Measurements from ENCODE around the gene ANKS1A.

ANKS1A gene

GRCh38 chr6:35043381-35044130 is 154.5 kb downstream of the ANKS1A start:
- DNase-seq (ENCODE audit: low read depth) = no peak

DNA sequence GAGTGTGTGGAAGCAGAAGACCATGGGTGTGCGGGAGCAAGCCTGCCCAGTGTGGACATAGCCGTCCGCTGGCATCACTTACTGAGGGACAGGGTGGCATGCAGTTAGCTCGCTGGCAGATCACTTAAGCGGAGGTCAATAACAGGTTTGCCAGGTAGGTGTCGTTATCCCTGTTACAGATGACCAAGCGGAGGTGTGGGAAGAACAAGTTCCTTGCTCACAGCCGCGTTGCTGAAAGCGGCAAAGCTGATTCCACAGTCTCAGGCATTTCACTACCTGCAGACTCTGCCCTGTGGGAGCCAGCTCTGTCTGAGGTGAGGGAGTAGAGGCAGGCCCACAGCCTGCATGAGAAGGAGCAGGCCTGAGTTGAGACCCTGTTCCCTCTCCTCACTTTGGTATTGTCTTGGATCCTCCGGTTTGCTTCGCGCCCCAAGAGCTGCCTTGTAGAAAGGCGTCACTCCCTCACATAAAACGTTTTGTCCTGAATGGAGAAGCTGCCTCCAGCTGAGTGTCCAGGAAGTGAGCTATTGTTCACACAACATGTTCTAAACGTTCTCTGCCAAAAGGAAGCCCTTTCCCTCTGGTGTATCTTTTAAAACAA is 155.2 kb downstream of the ANKS1A start:
- no peak for DNase-seq (ENCODE audit: low read depth)

GRCh38 chr6:35044761-35045421 is 155.8 kb downstream of the ANKS1A start:
- peak; percentile 14 for DNase-seq (ENCODE audit: low read depth)

- DNase-seq (ENCODE audit: low read depth) = no peak
Observed at GRCh38 chr6:35046103-35046502, 157.0 kb downstream of the ANKS1A start.

DNA sequence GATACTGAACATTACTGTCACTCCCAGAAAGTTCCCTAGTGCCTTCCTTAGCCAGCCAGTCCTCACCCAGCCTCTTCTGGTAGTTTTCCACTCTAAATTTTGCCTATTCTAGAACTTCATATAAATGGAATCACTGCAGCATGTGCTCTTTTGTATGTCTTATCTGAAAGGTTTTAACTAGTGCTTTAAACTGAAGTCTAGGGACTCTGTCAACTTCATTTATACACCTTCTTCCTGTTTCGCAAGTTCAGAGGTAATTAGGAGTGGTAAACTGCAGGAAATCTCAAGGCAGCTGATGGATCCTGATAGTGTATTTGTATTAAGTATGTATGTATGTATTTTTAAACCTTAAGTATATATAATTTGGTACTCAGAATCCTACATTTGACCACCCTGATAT is 157.8 kb downstream of the ANKS1A start:
- no peak for DNase-seq (ENCODE audit: low read depth)

GRCh38 chr6:35047265-35048011 is 158.4 kb downstream of the ANKS1A start:
- DNase-seq (ENCODE audit: low read depth) = peak; percentile 69

DNA sequence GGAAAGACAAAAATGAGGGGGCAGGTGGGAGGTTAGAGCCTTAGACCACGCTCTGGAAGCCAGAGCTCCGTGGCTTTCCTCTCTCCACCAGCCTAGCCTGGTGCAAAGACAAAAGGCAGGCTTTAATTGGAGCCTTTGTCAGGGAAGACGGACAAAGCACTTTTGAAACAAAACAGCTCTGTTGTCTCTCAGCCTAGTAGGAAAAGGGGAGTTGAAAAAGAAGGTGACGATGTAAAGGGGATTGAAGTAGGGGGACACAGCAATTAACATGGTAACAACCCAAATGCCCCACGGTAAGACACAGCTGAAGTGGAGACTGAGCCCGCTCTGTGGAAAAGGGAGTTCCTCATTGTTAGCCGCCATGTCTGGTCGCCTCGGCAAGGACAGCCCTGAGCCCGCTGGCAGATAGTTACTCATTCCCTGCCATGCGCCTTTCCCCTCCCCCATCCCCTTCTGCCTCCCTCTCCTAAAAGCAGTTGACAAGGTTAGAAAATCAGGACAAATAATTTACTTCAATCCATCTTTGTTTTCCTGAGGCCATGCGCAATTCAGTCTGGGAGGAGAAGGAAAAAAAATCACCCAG is 159.1 kb downstream of the ANKS1A start:
- no peak for DNase-seq (ENCODE audit: low read depth)

- no peak for DNase-seq (ENCODE audit: low read depth)
Observed at GRCh38 chr6:35048631-35049083, 159.6 kb downstream of the ANKS1A start.

- no peak for DNase-seq (ENCODE audit: low read depth)
Observed at GRCh38 chr6:35049156-35049735, 160.2 kb downstream of the ANKS1A start.

DNA sequence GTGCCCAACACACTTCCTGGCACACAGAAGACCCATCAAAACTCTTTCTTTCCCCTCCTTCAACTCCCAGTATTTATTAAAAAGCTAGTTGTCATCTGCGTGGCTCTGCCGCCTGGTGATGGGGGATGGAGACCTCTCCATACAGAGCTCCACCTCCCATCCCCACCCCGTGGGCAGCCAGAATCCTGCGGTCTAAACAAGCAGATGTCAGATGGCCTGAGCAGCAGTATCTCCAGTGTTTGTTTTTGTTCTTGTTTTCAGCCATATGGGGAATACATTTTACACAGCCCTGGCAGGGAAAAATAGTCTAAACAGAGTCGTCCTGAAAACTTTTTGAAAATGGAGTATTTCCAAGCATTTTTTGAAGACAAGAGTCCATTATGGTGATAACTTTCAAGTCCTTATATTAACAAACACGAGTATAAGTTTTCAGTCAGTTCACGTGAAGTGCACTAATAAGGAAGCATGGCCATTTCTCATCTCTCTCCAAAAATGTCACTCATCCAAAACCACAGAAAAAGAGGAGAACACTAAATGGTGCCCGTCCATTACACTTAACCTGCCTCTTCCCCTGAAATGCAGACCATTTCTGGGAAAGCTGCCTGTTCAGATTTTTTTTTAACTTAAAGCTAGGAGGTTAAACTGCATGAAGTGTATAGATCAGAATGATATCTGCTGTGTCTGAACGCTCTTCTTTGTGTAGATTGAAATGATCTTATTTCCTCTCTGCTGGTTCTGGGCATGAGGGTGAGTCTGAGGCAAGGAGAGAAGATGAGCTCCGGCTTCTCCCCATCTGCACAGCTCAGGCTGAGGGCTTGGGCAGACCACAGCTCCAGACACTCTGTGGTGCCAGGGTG is 161.1 kb downstream of the ANKS1A start:
- DNase-seq (ENCODE audit: low read depth) = peak; percentile 73

DNA sequence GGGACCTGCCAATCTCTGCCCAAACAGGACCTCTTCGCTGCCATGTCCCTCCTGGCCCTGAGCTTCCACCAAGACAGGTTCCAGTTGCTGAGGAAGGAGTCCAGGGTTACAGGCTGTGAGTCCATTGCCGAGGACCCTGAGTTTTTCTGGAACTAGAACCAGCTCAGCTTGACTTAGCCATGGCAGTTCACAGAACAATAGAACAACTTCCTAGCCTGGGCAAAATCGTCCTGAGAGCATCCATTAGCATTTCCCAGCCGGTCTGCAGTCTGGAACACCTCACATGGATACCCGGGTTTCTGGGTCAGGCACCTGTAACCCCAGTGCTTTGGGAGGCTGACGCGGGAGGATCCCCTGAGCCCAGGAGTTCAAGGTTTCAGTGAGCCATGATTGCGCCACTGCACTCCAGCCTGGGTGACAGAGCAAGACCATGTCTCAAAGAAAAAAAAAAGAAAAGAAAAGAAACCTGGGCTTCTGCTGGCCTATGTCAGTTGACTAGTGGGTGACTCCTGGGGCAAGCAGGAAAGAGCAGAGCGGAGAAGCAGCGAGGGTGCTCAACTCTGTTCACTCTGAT is 161.8 kb downstream of the ANKS1A start:
- DNase-seq (ENCODE audit: low read depth) = no peak

DNA sequence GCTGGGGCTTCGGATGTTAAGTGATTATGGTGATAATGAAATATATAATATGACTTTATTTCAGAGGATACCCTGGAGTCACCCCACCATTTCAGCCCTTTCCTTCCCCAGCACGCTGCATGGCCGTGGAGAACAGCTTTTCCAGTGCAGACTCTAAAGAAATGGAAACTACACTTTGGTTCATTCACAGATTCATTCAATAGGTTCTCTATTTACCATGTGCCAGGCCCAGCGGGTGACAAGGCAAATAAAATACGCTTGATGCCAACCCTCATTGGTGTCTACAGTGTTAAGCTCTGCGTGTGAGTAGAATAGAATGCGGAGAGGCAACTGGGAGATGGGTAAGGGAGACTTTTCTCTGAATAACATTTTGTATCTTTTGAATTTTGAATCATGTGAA is 162.3 kb downstream of the ANKS1A start:
- no peak for DNase-seq (ENCODE audit: low read depth)

DNA sequence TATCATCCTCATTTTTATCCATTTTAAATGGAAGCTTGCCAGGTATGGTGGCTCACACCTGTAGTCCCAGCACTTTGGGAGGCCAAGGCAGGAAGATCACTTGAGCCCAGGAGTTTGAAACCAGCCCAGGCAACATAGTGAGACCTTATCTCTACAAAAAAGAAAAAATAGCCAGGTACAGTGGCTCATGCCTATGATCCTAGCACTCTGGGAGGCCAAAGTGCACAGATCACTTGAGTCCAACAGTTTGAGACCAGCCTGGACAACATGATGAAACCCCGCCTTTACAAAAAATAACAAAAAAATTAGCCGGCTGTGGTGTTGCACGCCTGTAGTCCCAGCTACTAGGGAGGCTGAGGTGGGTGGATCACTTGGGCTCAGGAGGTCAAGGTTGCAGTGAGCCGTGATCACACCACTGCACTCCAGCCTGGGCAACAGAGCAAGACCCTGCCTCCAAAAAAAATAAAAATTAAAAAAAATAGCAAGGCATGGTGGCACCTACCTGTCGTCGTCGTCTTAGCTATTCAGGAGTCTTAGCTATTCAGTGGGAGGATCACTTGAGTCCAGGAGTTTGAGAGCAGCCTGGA is 163.0 kb downstream of the ANKS1A start:
- DNase-seq (ENCODE audit: low read depth) = no peak

GRCh38 chr6:35052694-35053565 is 163.9 kb downstream of the ANKS1A start:
- peak; percentile 34 for DNase-seq (ENCODE audit: low read depth)

- no peak for DNase-seq (ENCODE audit: low read depth)
Observed at GRCh38 chr6:35053701-35054100, 164.6 kb downstream of the ANKS1A start.

GRCh38 chr6:35054106-35054742 is 165.2 kb downstream of the ANKS1A start:
- DNase-seq (ENCODE audit: low read depth) = no peak

GRCh38 chr6:35054743-35055130 is 165.7 kb downstream of the ANKS1A start:
- DNase-seq (ENCODE audit: low read depth) = no peak

DNA sequence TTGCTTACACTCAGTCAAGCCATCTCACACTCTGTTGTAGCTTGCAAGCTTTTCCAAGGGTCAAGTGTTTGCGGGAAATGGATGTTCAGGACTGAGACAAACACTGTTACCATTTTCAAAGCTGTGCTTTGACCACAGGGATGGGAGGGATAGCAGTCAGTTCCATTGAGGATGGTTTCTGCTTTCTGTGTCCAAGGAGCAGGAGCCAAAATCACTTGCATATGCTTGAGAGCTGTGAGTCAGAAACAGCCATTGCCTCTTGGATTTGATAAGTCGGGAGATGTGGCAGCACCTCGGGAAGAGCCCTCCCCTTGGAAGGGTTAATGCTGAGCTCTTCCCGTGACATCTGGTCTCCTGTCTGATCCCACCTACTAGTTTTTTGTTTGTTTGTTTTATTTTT is 166.8 kb downstream of the ANKS1A start:
- no peak for DNase-seq (ENCODE audit: low read depth)

DNA sequence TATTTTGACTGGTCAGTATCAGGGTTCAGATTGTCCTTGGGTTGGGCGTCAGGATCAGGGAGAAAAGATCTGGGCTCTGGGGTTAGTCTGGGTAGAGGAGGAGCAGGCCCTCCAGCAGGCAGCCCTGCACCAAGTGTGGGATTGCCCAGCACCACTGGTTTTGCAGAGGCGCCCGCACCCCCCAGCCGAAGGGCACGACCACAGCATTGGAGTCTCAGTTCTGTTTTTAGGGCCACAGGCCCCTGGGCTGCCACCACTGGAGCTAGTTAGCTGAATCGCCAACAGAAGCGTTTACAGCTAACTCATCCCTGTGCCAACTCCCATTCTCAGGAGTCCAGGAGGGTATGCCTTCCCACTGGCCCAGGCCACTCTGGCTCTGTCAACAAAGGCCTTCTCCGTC is 167.9 kb downstream of the ANKS1A start:
- DNase-seq (ENCODE audit: low read depth) = no peak

Data from fibroblast of gingiva (primary cell).